OCI-LY7 (cell line): Measurements from ENCODE around the gene COA8. TPM values are rescaled to one million over a fixed set of nuclear protein-coding genes. Genes with fewer than 3 reads are reported as not detected.

Experiments used
- BruUV-seq: library from RNA; stranded (reverse); fragments of 400-500 nt; replicated peaks from 2 replicates; lab custom pipeline; 2021; lab: Mats Ljungman, UMichigan
- CTCF ChIA-PET: fragments of 300-600 bp; sonication (Branson Sonifier 250); formaldehyde crosslinking; loops from one replicate; lab custom pipeline; 2022; ENCODE audit warnings: antibody characterized with exemption; ENCODE audit not compliant: unreplicated experiment; lab: Charles Lee
- POLR2A ChIA-PET: fragments of 300-600 bp; sonication (Branson Sonifier 250); formaldehyde crosslinking; loops from one replicate; lab custom pipeline; 2022; ENCODE audit warnings: antibody characterized with exemption; lab: Charles Lee
- DNase-seq: peaks from one replicate; pipeline ENCODE4 v3.0.0-alpha.2; 2015; ENCODE audit warnings: low spot score
- H2AFZ ChIP-seq: fragments of 200-600 bp; sonication (generic), shearing (Covaris generic); 2 replicates; pipeline ENCODE4 v1.6.1; 2014; ENCODE audit warnings: mild to moderate bottlenecking, antibody characterized with exemption, low read length, moderate library complexity
- H3K27ac ChIP-seq: fragments of 200-600 bp; sonication (generic); 2 replicates; pipeline ENCODE4 v1.5.1; 2014; ENCODE audit warnings: mixed run types, low read depth, mild to moderate bottlenecking, moderate library complexity, low read length, inconsistent platforms; ENCODE audit not compliant: poor library complexity, severe bottlenecking
- H3K36me3 ChIP-seq: fragments of 200-600 bp; sonication (generic); 2 replicates; pipeline ENCODE4 v1.6.1; 2014; ENCODE audit warnings: mild to moderate bottlenecking, antibody characterized with exemption, low read length, moderate library complexity, mixed read lengths; ENCODE audit not compliant: insufficient read depth
- H3K4me1 ChIP-seq: fragments of 200-600 bp; sonication (generic); 2 replicates; pipeline ENCODE4 v1.5.1; 2014; ENCODE audit warnings: mild to moderate bottlenecking, low read length; ENCODE audit not compliant: insufficient read depth, poor library complexity, severe bottlenecking
- H3K4me2 ChIP-seq: fragments of 200-600 bp; sonication (generic); 2 replicates; pipeline ENCODE4 v1.6.1; 2014; ENCODE audit warnings: mild to moderate bottlenecking, low read length
- H3K4me3 ChIP-seq: fragments of 200-600 bp; sonication (generic); 2 replicates; pipeline ENCODE4 v1.5.1; 2014; ENCODE audit warnings: mild to moderate bottlenecking, low read depth, low read length; ENCODE audit not compliant: poor library complexity, severe bottlenecking
- H3K79me2 ChIP-seq: fragments of 200-600 bp; sonication (generic); 2 replicates; pipeline ENCODE4 v1.6.1; 2016; ENCODE audit warnings: low read depth, mild to moderate bottlenecking, low read length, moderate library complexity, mixed read lengths; ENCODE audit not compliant: insufficient read depth
- H3K9me2 ChIP-seq: fragments of 200-600 bp; sonication (generic); 2 replicates; pipeline ENCODE4 v1.6.1; 2016; ENCODE audit warnings: mild to moderate bottlenecking, low read length, mixed read lengths; ENCODE audit not compliant: insufficient read depth
- H3K9me3 ChIP-seq: fragments of 200-600 bp; sonication (generic); 2 replicates; pipeline ENCODE4 v1.6.1; 2014; ENCODE audit warnings: mild to moderate bottlenecking, mixed run types, low read length, mixed read lengths
- H4K20me1 ChIP-seq: fragments of 200-600 bp; sonication (generic); 2 replicates; pipeline ENCODE4 v1.6.1; 2014; ENCODE audit warnings: mild to moderate bottlenecking, antibody characterized with exemption, low read length, moderate library complexity, mixed read lengths; ENCODE audit not compliant: insufficient read depth
- EZH2phosphoT487 ChIP-seq: fragments of 200-600 bp; sonication (generic); IDR thresholded peaks from 2 replicates; pipeline ENCODE4 v1.6.1; 2018; ENCODE audit warnings: low read depth, borderline replicate concordance, mild to moderate bottlenecking, mixed run types, antibody characterized with exemption, low read length, moderate library complexity, mixed read lengths
- intact Hi-C: fragments of 100-400 bp; cut with micrococcal nuclease; formaldehyde crosslinking; loops from one replicate; pipeline ENCODE4 v1.10.0; 2022; ENCODE audit not compliant: unreplicated experiment
- total RNA-seq, 2 experiments: library from RNA; depleted of rRNA in 1 of 2; stranded (reverse); fragments of >200 nt in 1 of 2; shearing (Covaris generic) in 1 of 2; gene quantifications; 2 replicates each; pipeline ENCODE4 v1.2.3, GENCODE V29; 2014 to 2022
- TF ChIP-seq, protein P1 (sequence below): fragments of 200-600 bp; sonication (generic); conservative IDR thresholded peaks from 2 replicates; pipeline ENCODE4 v1.5.1; 2014; ENCODE audit warnings: mild to moderate bottlenecking, antibody characterized with exemption, low read length, moderate library complexity, mixed read lengths

Gene COA8
- total RNA-seq, 2 experiments from 2014 or later: 18.7 to 33.0 TPM

DNA sequence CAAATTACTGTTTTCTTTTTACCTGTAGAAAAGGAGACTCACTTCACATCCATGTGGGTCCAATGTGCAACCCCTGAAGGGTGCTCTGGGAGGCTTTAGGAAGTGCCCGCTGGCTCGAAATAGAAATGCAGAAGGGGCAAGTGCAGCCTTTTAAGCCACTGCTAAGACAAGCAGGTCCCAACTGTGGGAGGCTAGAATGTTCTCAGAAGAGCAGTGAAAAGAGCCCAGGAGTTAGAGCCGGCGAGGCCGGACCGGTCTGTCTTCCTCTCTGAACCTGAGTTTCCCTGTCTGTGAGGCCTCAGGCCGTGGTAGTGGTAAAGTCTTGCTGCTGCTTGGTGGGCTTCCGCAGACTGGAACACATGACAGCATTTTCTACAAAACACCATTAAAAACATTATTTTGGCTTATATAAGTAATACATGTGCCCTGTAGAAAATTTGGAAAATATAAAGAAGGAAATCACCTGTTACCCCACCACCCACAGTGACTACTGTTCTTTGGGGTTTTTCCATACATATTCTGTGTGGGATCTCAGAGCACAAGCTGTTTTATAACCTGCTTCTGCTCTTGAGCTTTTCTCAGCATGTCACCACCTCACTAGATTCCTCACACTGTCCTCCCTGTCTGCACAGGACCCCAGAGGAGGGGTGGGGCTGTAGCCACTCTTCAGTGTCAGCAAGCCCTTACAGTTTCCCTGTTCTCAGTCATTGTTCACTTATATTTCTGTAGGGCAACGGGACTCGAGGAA lies 46.2 kb upstream of the COA8 start:
- no peak overlapping the region for H2AFZ ChIP-seq
- H3K4me1 ChIP-seq: peaks cover 17% of the 10 kb centered on the region
- TF ChIP-seq, protein P1, sequence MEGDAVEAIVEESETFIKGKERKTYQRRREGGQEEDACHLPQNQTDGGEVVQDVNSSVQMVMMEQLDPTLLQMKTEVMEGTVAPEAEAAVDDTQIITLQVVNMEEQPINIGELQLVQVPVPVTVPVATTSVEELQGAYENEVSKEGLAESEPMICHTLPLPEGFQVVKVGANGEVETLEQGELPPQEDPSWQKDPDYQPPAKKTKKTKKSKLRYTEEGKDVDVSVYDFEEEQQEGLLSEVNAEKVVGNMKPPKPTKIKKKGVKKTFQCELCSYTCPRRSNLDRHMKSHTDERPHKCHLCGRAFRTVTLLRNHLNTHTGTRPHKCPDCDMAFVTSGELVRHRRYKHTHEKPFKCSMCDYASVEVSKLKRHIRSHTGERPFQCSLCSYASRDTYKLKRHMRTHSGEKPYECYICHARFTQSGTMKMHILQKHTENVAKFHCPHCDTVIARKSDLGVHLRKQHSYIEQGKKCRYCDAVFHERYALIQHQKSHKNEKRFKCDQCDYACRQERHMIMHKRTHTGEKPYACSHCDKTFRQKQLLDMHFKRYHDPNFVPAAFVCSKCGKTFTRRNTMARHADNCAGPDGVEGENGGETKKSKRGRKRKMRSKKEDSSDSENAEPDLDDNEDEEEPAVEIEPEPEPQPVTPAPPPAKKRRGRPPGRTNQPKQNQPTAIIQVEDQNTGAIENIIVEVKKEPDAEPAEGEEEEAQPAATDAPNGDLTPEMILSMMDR: no peak
- TF ChIP-seq EZH2phosphoT487: no peak
- H3K79me2 ChIP-seq: no peaks in the 10 kb centered on the region
- H3K9me3 ChIP-seq: no peaks in the 10 kb centered on the region
- CTCF ChIA-PET: no interaction called here
- H3K4me3 ChIP-seq: no peak overlapping the region
- no peak overlapping the region for H3K27ac ChIP-seq
- peaks cover 4% of the 10 kb centered on the region; the same call in 1 of the 2 replicates for H3K36me3 ChIP-seq
- no TSS peak for BruUV-seq
- intact Hi-C loops: loop anchor here (5.0 kb wide), 1 partner anchor 46 kb away; the partner anchor contains the start of genes BAG5 and COA8
- H4K20me1 ChIP-seq: no peaks in the 10 kb centered on the region; the same call in 1 of the 2 replicates
- no peaks in the 10 kb centered on the region for H3K9me2 ChIP-seq
- POLR2A ChIA-PET: no interaction called here
- no peak for DNase-seq
- no peak overlapping the region for H3K4me2 ChIP-seq

DNA sequence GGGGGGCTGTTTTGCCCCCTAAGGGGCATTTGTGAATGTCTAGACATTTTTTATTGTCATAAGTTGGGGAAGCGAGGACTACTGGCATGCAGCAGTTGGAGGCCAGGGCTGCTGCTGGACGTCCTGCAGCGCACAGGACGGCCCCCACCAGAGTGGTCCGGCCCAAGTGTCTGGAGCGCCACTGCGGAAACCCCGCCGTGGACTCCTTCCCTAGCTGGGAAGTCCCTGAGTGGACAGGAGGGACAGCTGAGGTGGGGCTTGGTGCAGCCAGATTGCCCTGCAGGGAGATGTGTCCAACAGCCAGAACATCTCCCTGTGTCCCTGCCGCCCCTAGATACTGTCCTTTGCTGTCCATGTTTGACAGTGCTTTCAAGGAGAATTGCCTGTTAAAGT lies 45.6 kb upstream of the COA8 start:
- no TSS peak for BruUV-seq
- Histone ChIP-seq H3K27ac (no peak overlapping the region), H3K9me3 (no peaks in the 10 kb centered on the region), H3K4me3 (no peak overlapping the region), H3K4me1 (peaks cover 17% of the 10 kb centered on the region), H3K79me2 (no peaks in the 10 kb centered on the region), H3K36me3 (peaks cover 4% of the 10 kb centered on the region; the same call in 1 of the 2 replicates), H2AFZ (no peak overlapping the region), H3K9me2 (no peaks in the 10 kb centered on the region), H4K20me1 (no peaks in the 10 kb centered on the region; the same call in 1 of the 2 replicates), H3K4me2 (no peak overlapping the region)
- POLR2A ChIA-PET: no interaction called here
- intact Hi-C loops: loop anchor here (5.0 kb wide), 1 partner anchor 45 kb away; the partner anchor contains the start of genes BAG5 and COA8
- CTCF ChIA-PET: no interaction called here
- no peak for DNase-seq
- TF ChIP-seq EZH2phosphoT487: no peak

DNA sequence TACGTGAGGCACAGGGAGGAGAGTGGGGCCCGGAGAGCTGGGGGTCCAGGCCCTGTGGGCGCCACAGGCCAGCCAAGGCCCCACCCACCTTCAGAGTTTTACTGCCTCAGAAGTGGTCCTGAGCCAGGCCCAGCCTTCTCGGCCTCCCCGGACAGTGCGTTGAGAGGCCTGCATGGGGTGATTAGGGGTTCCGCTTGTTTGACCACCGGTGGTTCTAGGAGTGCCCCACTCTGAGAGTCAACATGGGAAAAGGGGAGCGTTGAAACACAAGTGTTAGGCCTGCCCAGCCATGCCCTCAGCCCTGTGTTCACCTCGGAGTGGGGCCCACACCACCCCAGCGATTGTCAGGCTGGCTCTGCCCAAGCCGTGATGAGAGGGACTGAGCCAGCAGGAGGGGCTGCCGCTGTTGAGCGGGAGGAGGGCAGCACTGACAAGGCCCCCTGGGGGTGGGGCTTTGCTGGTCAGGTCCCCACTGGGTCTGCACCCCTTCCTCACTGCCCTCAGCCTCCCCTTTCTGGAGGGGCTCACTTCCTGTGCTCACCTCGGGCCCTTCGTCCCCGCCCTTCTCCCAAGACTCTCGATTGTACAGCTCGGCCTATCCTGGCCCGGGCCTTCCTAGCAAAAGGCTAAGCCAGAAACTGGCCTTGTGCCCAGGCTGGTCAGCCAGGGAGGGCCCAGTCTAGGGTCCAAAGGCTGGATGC lies 44.9 kb upstream of the COA8 start:
- CTCF ChIA-PET: interaction anchor here (0.6 to 1.1 kb wide), 2 partner anchors 11 to 49 kb away, joined by 3 to 5 read pairs; partner anchors contain the start of gene TRMT61A
- H3K4me3 ChIP-seq: no peak overlapping the region
- no peaks in the 10 kb centered on the region for H3K36me3 ChIP-seq
- no peak for TF ChIP-seq EZH2phosphoT487
- TF ChIP-seq, protein P1: no peak
- no peaks in the 10 kb centered on the region for H3K9me2 ChIP-seq
- no peak overlapping the region for H2AFZ ChIP-seq
- intact Hi-C loops: loop anchor here (1.0 to 5.0 kb wide), 2 partner anchors 28 to 44 kb away; partner anchors contain the start of genes BAG5 and COA8
- BruUV-seq: no TSS peak
- H3K4me1 ChIP-seq: peaks cover 17% of the 10 kb centered on the region
- no peak overlapping the region for H3K4me2 ChIP-seq
- no peaks in the 10 kb centered on the region for H3K9me3 ChIP-seq
- no peak for DNase-seq
- no peak overlapping the region for H3K27ac ChIP-seq
- H4K20me1 ChIP-seq: no peaks in the 10 kb centered on the region; the same call in 1 of the 2 replicates
- POLR2A ChIA-PET: no interaction called here
- H3K79me2 ChIP-seq: no peaks in the 10 kb centered on the region
